ENCODE data around the gene PET100.

Gene PET100

DNA sequence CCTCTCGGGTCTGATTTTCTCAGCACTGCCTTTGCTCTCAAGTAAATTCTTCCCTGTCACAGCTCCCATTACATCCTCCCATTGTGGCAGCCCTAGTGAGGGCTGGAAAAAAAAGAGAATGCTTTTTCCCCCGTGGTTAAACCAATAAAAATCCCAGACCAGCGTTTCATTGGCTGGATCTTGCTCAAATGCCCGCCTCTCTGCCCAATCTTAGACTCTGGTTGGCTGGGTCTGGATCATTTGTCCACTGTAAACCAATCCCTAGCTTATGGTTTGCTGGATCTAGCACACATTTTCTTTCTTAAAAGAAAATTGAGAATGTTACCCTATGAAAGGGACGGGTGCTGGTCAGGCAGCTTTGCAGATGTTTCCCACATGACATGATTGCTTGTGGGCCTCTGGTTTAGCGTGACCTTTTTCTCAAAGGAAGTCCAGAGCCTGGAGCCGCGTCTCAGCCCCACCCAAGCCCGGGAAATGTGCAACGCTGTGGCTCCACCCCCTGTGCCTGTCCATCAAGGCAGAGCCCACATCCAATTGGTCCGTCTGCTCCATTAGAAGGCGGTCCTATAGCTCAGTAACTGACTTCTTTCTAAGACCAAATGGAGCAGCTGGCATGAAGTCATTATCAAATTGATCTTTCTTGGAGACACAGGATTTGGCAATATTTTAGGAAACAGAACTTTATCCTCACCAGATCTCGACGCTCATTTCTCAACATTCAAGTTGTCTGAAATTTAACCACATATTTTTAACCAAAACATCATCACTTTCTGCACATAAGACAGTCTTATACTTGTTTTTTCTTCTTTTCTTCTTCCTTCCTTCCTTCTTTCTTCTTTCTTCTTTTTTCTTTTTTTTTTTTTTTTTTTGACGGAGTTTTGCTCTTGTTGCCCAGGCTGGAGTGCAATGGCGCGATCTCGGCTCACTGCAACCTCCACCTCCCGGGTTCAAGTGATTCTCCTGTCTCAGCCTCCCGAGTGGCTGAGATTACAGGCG lies 44.7 kb downstream of the PET100 start:
- Histone ChIP-seq H3K9ac (ENCODE audit: low read length in 2 of 2) (no peak overlapping the region), H3K27me3 (ENCODE audit: control insufficient read depth in 1 of 2, insufficient read depth in 2 of 2, low read length in 2 of 2) (peaks cover 23 to 34% of the 10 kb centered on the region in 2 donors), H3K36me3 (ENCODE audit: control insufficient read depth in 2 of 2, insufficient read depth in 2 of 2, low read length in 2 of 2) (no peaks in the 10 kb centered on the region), H3K9me3 (ENCODE audit: control insufficient read depth in 2 of 2, low read length in 2 of 2) (no peaks in the 10 kb centered on the region), H3K4me3 (ENCODE audit: low read length in 2 of 2) (no peak overlapping the region), H3K4me1 (ENCODE audit: control insufficient read depth, insufficient read depth, low read length) (peaks cover 2% of the 10 kb centered on the region), H3K27ac (ENCODE audit: low read length) (no peak overlapping the region)

DNA sequence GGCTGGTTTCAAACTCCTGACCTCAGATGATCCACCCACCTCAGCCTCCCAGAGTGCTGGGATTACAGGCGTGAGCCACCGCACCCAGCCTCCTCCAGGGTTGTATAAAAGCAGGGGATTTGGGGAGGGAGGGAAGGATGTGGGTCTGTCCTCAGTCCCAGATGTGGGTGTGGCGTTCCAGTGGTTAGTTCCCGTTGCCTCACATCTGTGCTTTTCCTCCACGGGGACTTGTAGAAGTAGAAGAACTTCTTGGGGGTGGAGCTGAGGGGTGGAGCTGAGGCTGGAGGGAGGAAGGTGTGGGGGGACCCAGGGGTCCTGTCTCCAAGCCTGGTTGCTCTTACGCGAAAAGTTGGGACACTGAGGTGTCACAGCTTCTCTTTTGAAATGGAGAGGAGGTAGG lies 46.8 kb downstream of the PET100 start:
- Histone ChIP-seq H3K9ac (ENCODE audit: low read length in 2 of 2) (no peak overlapping the region), H3K9me3 (ENCODE audit: control insufficient read depth in 2 of 2, low read length in 2 of 2) (no peaks in the 10 kb centered on the region), H3K36me3 (ENCODE audit: control insufficient read depth in 2 of 2, insufficient read depth in 2 of 2, low read length in 2 of 2) (no peaks in the 10 kb centered on the region), H3K27me3 (ENCODE audit: control insufficient read depth in 1 of 2, insufficient read depth in 2 of 2, low read length in 2 of 2) (peaks cover 24 to 29% of the 10 kb centered on the region in 2 donors), H3K4me1 (ENCODE audit: control insufficient read depth, insufficient read depth, low read length) (peaks cover 9% of the 10 kb centered on the region), H3K4me3 (ENCODE audit: low read length in 2 of 2) (no peak overlapping the region), H3K27ac (ENCODE audit: low read length) (no peak overlapping the region)

DNA sequence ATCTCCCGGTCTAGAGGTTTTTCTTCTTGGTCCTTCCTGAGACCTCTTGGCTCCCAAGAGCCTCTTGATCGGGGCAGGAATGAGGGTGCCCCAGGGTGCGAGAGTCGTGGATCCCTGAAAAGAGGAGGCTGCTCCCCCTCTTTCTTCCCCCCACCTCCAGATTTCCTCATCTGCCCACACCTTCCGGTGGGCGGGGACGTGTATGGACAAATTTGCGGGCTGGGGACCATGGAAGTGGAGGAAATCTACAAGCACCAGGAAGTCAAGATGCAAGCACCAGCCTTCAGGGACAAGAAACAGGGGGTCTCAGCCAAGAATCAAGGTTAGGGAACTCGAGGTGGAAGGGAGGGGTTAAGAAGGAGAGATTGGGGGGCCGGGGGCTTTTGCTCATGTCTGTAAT lies 47.3 kb downstream of the PET100 start, which contains the start of gene MCEMP1:
Gene MCEMP1, plus strand, starts transcription at position 237 of the 400 bp plus-strand sequence. Its CDS starts 31 bp downstream, at position 268.
- no peak within 1 kb of the TSS for H3K27ac ChIP-seq (ENCODE audit: low read length)
- H3K9me3 ChIP-seq (ENCODE audit: control insufficient read depth in 2 of 2, low read length in 2 of 2): no peaks in the 10 kb centered on the region
- H3K4me1 ChIP-seq (ENCODE audit: control insufficient read depth, insufficient read depth, low read length): peaks cover 11% of the 10 kb centered on the region
- H3K4me3 ChIP-seq (ENCODE audit: low read length in 2 of 2): no peak within 1 kb of the TSS
- no peak within 1 kb of the TSS for H3K9ac ChIP-seq (ENCODE audit: low read length in 2 of 2)
- no peaks in the 10 kb centered on the region for H3K36me3 ChIP-seq (ENCODE audit: control insufficient read depth in 2 of 2, insufficient read depth in 2 of 2, low read length in 2 of 2)
- peaks cover 24 to 27% of the 10 kb centered on the region in 2 donors for H3K27me3 ChIP-seq (ENCODE audit: control insufficient read depth in 1 of 2, insufficient read depth in 2 of 2, low read length in 2 of 2)

DNA sequence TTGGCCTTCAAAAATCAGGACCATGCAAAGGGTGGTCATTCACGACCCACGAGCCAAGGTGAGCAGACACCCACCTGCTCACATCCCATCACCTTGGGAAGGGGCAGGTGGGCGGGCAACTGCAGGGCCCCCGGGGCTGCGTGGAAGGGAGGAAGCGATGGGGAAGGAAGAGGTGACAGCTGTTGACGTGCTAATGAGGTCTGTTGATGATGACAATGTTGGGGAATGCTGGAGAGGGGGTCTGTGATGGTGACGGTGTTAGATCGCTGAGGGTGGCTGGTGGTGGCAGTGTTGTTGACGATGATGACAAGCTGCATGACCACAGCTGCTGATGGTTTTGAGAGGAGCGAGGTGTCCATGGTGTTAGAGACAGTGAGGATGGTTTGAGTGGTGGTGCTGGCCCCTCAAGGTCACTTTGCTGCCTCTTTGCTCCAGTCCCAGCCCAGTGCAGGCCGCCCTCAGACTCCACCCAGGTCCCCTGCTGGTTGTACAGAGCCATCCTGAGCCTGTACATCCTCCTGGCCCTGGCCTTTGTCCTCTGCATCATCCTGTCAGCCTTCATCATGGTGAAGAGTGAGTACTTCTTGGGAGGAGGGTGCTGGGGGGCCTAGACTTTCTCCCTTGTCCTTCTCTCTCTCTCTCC lies 48.2 kb downstream of the PET100 start:
- Histone ChIP-seq H3K4me1 (ENCODE audit: control insufficient read depth, insufficient read depth, low read length) (peaks cover 13% of the 10 kb centered on the region), H3K4me3 (ENCODE audit: low read length in 2 of 2) (no peak overlapping the region), H3K36me3 (ENCODE audit: control insufficient read depth in 2 of 2, insufficient read depth in 2 of 2, low read length in 2 of 2) (peaks cover 3 to 4% of the 10 kb centered on the region in 2 donors), H3K9ac (ENCODE audit: low read length in 2 of 2) (no peak overlapping the region), H3K27me3 (ENCODE audit: control insufficient read depth in 1 of 2, insufficient read depth in 2 of 2, low read length in 2 of 2) (peaks cover 24% of the 10 kb centered on the region in 2 donors), H3K27ac (ENCODE audit: low read length) (no peak overlapping the region), H3K9me3 (ENCODE audit: control insufficient read depth in 2 of 2, low read length in 2 of 2) (no peaks in the 10 kb centered on the region)

DNA sequence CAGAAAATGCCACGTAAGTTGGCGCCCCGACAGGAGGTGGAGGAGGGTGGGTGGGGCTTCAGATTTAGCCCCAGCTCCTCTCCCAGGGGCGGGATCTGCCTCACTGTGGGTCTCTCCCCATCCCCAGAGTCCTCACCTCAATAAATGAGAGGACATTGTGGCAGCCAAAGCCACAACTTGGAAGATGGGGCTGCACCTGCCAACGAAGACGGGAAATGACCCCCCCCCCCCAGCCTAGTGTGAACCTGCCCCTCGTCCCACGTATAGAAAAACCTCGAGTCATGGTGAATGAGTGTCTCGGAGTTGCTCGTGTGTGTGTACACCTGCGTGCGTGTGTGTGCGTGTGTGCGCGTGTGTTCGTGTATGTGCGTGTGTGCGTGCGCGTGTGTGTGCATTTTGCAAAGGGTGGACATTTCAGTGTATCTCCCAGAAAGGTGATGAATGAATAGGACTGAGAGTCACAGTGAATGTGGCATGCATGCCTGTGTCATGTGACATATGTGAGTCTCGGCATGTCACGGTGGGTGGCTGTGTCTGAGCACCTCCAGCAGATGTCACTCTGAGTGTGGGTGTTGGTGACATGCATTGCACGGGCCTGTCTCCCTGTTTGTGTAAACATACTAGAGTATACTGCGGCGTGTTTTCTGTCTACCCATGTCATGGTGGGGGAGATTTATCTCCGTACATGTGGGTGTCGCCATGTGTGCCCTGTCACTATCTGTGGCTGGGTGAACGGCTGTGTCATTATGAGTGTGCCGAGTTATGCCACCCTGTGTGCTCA lies 49.6 kb downstream of the PET100 start:
- Histone ChIP-seq H3K9me3 (ENCODE audit: control insufficient read depth in 2 of 2, low read length in 2 of 2) (no peaks in the 10 kb centered on the region), H3K4me1 (ENCODE audit: control insufficient read depth, insufficient read depth, low read length) (peaks cover 13% of the 10 kb centered on the region), H3K4me3 (ENCODE audit: low read length in 2 of 2) (no peak overlapping the region), H3K9ac (ENCODE audit: low read length in 2 of 2) (no peak overlapping the region), H3K36me3 (ENCODE audit: control insufficient read depth in 2 of 2, insufficient read depth in 2 of 2, low read length in 2 of 2) (peaks cover 3 to 12% of the 10 kb centered on the region in 2 donors), H3K27me3 (ENCODE audit: control insufficient read depth in 1 of 2, insufficient read depth in 2 of 2, low read length in 2 of 2) (peaks cover 20 to 24% of the 10 kb centered on the region in 2 donors), H3K27ac (ENCODE audit: low read length) (no peak overlapping the region)

DNA sequence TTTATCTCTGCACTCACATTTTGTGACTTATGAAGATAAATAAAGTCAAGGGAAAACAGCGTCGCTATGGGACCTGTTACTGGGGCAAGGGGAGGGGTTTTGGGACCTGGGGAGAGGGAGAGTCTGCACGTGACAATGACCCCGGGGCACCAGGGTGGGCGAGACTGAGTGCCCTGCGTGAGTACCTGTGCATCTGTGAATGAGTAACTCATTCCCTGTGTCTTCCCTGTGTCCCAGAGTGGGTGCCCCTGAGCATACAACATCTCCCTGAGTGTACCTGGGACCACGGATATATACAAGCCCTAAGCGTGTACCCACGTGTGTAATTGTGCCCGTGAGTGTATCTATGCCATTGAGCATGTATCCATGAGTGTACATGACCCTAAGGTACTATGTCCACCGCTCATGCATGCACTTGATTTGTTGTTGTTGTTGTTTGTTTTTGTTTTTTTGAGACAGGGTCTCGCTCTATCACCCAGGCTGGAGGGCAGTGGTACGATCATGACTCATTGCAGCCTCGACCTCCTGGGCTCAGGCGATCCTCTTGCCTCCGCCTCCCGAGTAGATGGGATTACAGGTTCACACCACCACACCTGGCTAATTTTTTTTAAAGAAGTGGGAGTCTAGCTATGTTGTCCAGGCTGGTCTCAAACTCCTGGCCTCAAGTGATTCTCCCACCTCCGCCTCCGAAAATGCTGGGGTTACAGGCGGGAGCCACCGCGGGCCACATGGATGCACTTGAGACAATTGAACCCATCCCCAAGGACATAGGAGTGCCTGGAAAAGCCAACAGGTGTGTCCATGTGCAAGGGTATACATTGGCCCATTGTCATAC lies 50.4 kb downstream of the PET100 start:
- H3K27ac ChIP-seq (ENCODE audit: low read length): no peak overlapping the region
- peaks cover 13% of the 10 kb centered on the region for H3K4me1 ChIP-seq (ENCODE audit: control insufficient read depth, insufficient read depth, low read length)

DNA sequence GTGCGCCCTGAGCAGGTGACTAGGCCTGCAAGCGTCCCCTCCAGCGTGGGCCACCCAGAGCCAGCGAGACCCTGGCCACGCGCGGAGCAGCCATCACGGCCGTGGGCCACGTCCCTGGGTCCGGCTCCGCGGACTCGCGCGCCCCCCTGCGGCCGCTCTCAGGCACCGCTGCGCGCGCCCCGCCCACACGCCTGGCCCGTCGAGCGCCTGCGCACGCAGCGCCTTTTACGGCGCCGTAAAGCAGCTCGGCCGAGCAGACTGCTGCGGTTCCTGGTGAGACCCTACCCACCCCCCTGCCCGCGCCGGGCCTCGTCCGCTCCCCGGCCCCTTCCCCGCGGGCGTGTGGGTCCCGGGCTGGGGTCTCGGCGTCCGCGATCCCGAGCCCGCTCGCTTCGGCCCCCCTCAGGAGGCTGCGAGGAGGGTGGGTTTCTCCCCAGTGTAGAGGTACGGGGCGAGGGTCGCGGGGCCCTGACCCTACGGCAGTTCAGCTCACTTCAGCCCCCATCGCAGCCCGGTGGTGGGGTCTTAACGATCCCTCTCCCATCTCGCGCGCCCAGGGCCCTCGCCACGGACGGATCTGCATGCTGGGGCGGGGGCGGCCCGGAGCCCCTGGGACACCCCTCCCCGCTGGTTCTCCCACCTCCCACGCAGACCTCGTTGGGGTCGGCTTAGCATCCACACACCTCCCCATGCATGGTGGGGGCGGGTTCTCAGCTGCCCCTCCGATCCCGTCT lies 51.2 kb downstream of the PET100 start, which contains the start of gene TRAPPC5:
Gene TRAPPC5, plus strand, starts transcription at position 228 of the 734 bp plus-strand sequence. CDS start 1,421 bp downstream, outside the sequence.
- H3K27me3 ChIP-seq (ENCODE audit: control insufficient read depth in 1 of 2, insufficient read depth in 2 of 2, low read length in 2 of 2): peaks cover 20 to 24% of the 10 kb centered on the region in 2 donors
- peaks cover 3 to 12% of the 10 kb centered on the region in 2 donors for H3K36me3 ChIP-seq (ENCODE audit: control insufficient read depth in 2 of 2, insufficient read depth in 2 of 2, low read length in 2 of 2)
- peak within 1 kb of the TSS; percentile 53 for H3K27ac ChIP-seq (ENCODE audit: low read length)
- H3K4me1 ChIP-seq (ENCODE audit: control insufficient read depth, insufficient read depth, low read length): peaks cover 13% of the 10 kb centered on the region
- H3K9ac ChIP-seq (ENCODE audit: low read length in 2 of 2): peak within 1 kb of the TSS; percentile 84 to 94
- H3K4me3 ChIP-seq (ENCODE audit: low read length in 2 of 2): peak within 1 kb of the TSS; percentile 82 to 98
- no peaks in the 10 kb centered on the region for H3K9me3 ChIP-seq (ENCODE audit: control insufficient read depth in 2 of 2, low read length in 2 of 2)

More for the DNA sequence above, 50.4 kb downstream of the PET100 start:
- peaks cover 3 to 12% of the 10 kb centered on the region in 2 donors for H3K36me3 ChIP-seq (ENCODE audit: control insufficient read depth in 2 of 2, insufficient read depth in 2 of 2, low read length in 2 of 2)
- H3K27me3 ChIP-seq (ENCODE audit: control insufficient read depth in 1 of 2, insufficient read depth in 2 of 2, low read length in 2 of 2): peaks cover 20 to 24% of the 10 kb centered on the region in 2 donors
- H3K9ac ChIP-seq (ENCODE audit: low read length in 2 of 2): peak overlapping the region; percentile 42 to 94
- peak overlapping the region; percentile 82 to 98 for H3K4me3 ChIP-seq (ENCODE audit: low read length in 2 of 2)
- H3K9me3 ChIP-seq (ENCODE audit: control insufficient read depth in 2 of 2, low read length in 2 of 2): no peaks in the 10 kb centered on the region
